ENCODE data around the gene C1orf146.
"Not testable (repeated sequence)": the region's sequence is repeated elsewhere in the genome, so short reads cannot be mapped to it uniquely, and the experiment has no call there.

Gene C1orf146

GRCh38 chr1:92259350-92259749 lies 41.6 kb downstream of the C1orf146 start:
- DNase-seq: no peak
- intact Hi-C loops (cut with DNase I): no loop called here

- DNase-seq: no peak
- intact Hi-C loops (cut with DNase I): no loop called here
Observed at GRCh38 chr1:92262516-92262915, 44.8 kb downstream of the C1orf146 start.

GRCh38 chr1:92273039-92273438 lies 55.3 kb downstream of the C1orf146 start:
- DNase-seq: no peak
- intact Hi-C loops (cut with DNase I): no loop called here

GRCh38 chr1:92274939-92275338 lies 57.2 kb downstream of the C1orf146 start:
- DNase-seq: no peak
- intact Hi-C loops (cut with DNase I): no loop called here

- DNase-seq: no peak
- intact Hi-C loops (cut with DNase I): no loop called here
Observed at GRCh38 chr1:92276082-92276481, 58.4 kb downstream of the C1orf146 start.

- intact Hi-C loops (cut with DNase I): no loop called here
- DNase-seq: no peak
Observed at GRCh38 chr1:92277105-92277723, 59.5 kb downstream of the C1orf146 start.

- intact Hi-C loops (cut with DNase I); DNase-seq: not testable (repeated sequence)
Observed at GRCh38 chr1:92279781-92280180, 62.1 kb downstream of the C1orf146 start.

GRCh38 chr1:92281411-92281810 lies 63.7 kb downstream of the C1orf146 start:
- DNase-seq; intact Hi-C loops (cut with DNase I): not testable (repeated sequence)

- DNase-seq: peak in 12 of 42 donors; percentile 12 to 63 (median 32)
- intact Hi-C loops (cut with DNase I): loop anchor here (5.0 kb wide), 1 partner anchor 294 kb away; no protein-coding TSS in a partner anchor
Observed at GRCh38 chr1:92291372-92291999, 73.8 kb downstream of the C1orf146 start.

All from head of caudate nucleus (tissue), 42 donors.